Measurements from ENCODE around the gene FFAR3.

- no peak for TF ChIP-seq CTCF (IDR thresholded peaks at IDR 0.05; ENCODE audit: insufficient read depth, low read length)
- no peak for TF ChIP-seq REST (IDR thresholded peaks at IDR 0.05; ENCODE audit: insufficient replicate concordance, low read depth)
- TF ChIP-seq SPI1 (IDR thresholded peaks at IDR 0.05; ENCODE audit: borderline replicate concordance, low read depth), result no peak
These were observed 41.7 kb upstream of the FFAR3 start for GRCh38 chr19:35316560-35316959.
